Stomach (tissue), 9 donors: Measurements from ENCODE around the gene BMP2. TPM values are rescaled to one million over a fixed set of nuclear protein-coding genes. Genes with fewer than 3 reads are reported as not detected.

Source experiments
- DNase-seq, 2 donors: peaks; one replicate each; pipeline versions ENCODE4 v3.0.0 to v3.0.0-alpha.2; 2013 to 2019
- H3K27ac ChIP-seq, 5 donors: fragments of 200-600 bp in 4 of 5; sonication (generic) in 4 of 5; one replicate each; pipeline ENCODE4 v1.5.1; 2013 to 2019; ENCODE audit warnings: mild to moderate bottlenecking in 1 of 5, moderate library complexity in 1 of 5
- H3K27me3 ChIP-seq, 3 donors: fragments of 200-600 bp; sonication (generic); one replicate each; pipeline ENCODE4 v1.5.1; 2017 to 2019; ENCODE audit warnings: mixed run types in 1 of 3
- H3K36me3 ChIP-seq, 4 donors: fragments of 200-600 bp; sonication (generic); 1 replicate in 3 of 4; 2 replicates in 1 of 4; pipeline ENCODE4 v1.5.1; 2016 to 2019
- H3K4me1 ChIP-seq, 4 donors: fragments of 200-600 bp; sonication (generic); one replicate each; pipeline ENCODE4 v1.5.1; 2016 to 2019
- H3K4me3 ChIP-seq, 4 donors: fragments of 200-600 bp; sonication (generic) in 3 of 4; one replicate each; pipeline ENCODE4 v1.5.1; 2016 to 2019; ENCODE audit warnings: mild to moderate bottlenecking in 1 of 4
- H3K9me3 ChIP-seq, 4 donors: fragments of 200-600 bp; sonication (generic); one replicate each; pipeline ENCODE4 v1.5.1; 2016 to 2019
- CTCF ChIP-seq, 7 experiments: fragments of 450-650 bp in 4 of 7; fragments of 200-600 bp in 3 of 7; sonication (generic) in 3 of 7; IDR thresholded peaks; one replicate each; pipeline ENCODE4 v1.5.1; 2016 to 2019; ENCODE audit warnings: antibody characterized with exemption in 7 of 7, control low read depth in 2 of 7, mild to moderate bottlenecking in 1 of 7
- EP300 ChIP-seq: sonication (generic); formaldehyde crosslinking; IDR thresholded peaks from one replicate; pipeline ENCODE4 v1.6.1; 2017; ENCODE audit warnings: antibody characterized with exemption
- POLR2A ChIP-seq, 4 donors: fragments of 450-650 bp; IDR thresholded peaks; one replicate each; pipeline ENCODE4 v1.6.1; 2016; ENCODE audit warnings: antibody characterized with exemption in 4 of 4, control low read depth in 2 of 4, mild to moderate bottlenecking in 1 of 4, moderate library complexity in 1 of 4
- POLR2AphosphoS5 ChIP-seq, 3 donors: sonication (generic); formaldehyde crosslinking; IDR thresholded peaks; one replicate each; pipeline ENCODE4 v1.6.1; 2016; ENCODE audit warnings: antibody characterized with exemption in 3 of 3
- WGBS, 5 donors: extraction: QIAGEN DNeasy Blood & Tissue Kit in 3 of 5; methylation state at CpG; one replicate each; pipeline versions ENCODE4 v1.1.5 to v1.1.7; 2013 to 2018; 5-methylcytosine and 5-hydroxymethylcytosine counted together
- intact Hi-C: fragments of 100-400 bp; cut with DNase I; formaldehyde crosslinking; loops from one replicate; pipeline ENCODE4 v1.15.1; 2023; ENCODE audit warnings: low total_unique reads
- polyA plus RNA-seq, 3 donors: library from polyadenylated mRNA; stranded (reverse); fragments of 200-250 nt; gene quantifications; one replicate each; pipeline ENCODE4 v1.2.3, GENCODE V29; 2013
- total RNA-seq, 5 donors: library from RNA; depleted of rRNA; stranded (reverse); fragments of >200 nt; gene quantifications; one replicate each; pipeline versions ENCODE4 v1.1.0 to v1.2.3, GENCODE V29; 2014 to 2016
- donor health status: healthy with polysubstance abuse.
- donor health status: Bipolar disorder and iron deficiency.
- donor health status: healthy.

Gene BMP2
- total and polyA plus RNA-seq, 8 donors = 1.2 to 57.9 (median 19.5) TPM

- WGBS, 5 donors = 29 to 46% (median 40%) methylated on average over 5 of the region's 5 CpGs
- Histone ChIP-seq H3K27me3 (no peaks in the 10 kb centered on the region), H3K36me3 (peaks cover 5 to 22% (median 15%) of the 10 kb centered on the region in 4 donors), H3K4me3 (no peak overlapping the region), H3K4me1 (peaks cover 4 to 37% (median 7%) of the 10 kb centered on the region in 4 donors), H3K27ac (no peak overlapping the region), H3K9me3 (no peaks in the 10 kb centered on the region)
- no peak for TF ChIP-seq EP300
- TF ChIP-seq POLR2A (IDR thresholded peaks at IDR 0.05) = no peak
- no peak for TF ChIP-seq POLR2AphosphoS5 (IDR thresholded peaks at IDR 0.05)
- no peak for TF ChIP-seq CTCF (IDR thresholded peaks at IDR 0.05)
- peak in 1 of 2 donors; percentile 44 for DNase-seq
- intact Hi-C loops = no loop called here
Observed at GRCh38 chr20:6780433-6781190, 13.1 kb downstream of the BMP2 start.

- intact Hi-C loops = no loop called here
- Histone ChIP-seq H3K36me3 (peaks cover 0 to 8% (median 4%) of the 10 kb centered on the region in 4 donors), H3K27me3 (no peaks in the 10 kb centered on the region), H3K27ac (no peak overlapping the region), H3K9me3 (no peaks in the 10 kb centered on the region), H3K4me3 (no peak overlapping the region), H3K4me1 (peaks cover 4 to 23% (median 5%) of the 10 kb centered on the region in 4 donors)
- WGBS, 5 donors = 70 to 83% (median 81%) methylated on average over 5 of the region's 5 CpGs
- TF ChIP-seq CTCF (IDR thresholded peaks at IDR 0.05) (no peak), EP300 (no peak), POLR2AphosphoS5 (IDR thresholded peaks at IDR 0.05) (no peak), POLR2A (IDR thresholded peaks at IDR 0.05) (no peak)
- DNase-seq = no peak
Observed at GRCh38 chr20:6783752-6784151, 16.3 kb downstream of the BMP2 start.

- WGBS, 5 donors = 28 to 45% (median 36%) methylated on average over 5 of the region's 5 CpGs
- no peak overlapping the region for H3K27ac ChIP-seq
- peaks cover 0 to 7% (median 3%) of the 10 kb centered on the region in 4 donors for H3K36me3 ChIP-seq
- no peak overlapping the region for H3K4me3 ChIP-seq
- TF ChIP-seq CTCF (IDR thresholded peaks at IDR 0.05) (no peak), EP300 (no peak), POLR2AphosphoS5 (IDR thresholded peaks at IDR 0.05) (no peak), POLR2A (IDR thresholded peaks at IDR 0.05) (no peak)
- no peaks in the 10 kb centered on the region for H3K9me3 ChIP-seq
- DNase-seq = peak in 1 of 2 donors; percentile 63
- peaks cover 4 to 18% (median 5%) of the 10 kb centered on the region in 4 donors for H3K4me1 ChIP-seq
- intact Hi-C loops = no loop called here
- H3K27me3 ChIP-seq = no peaks in the 10 kb centered on the region
Observed at GRCh38 chr20:6784210-6784631, 16.7 kb downstream of the BMP2 start.

GRCh38 chr20:6784767-6785166, 17.3 kb downstream of the BMP2 start:
- no peak for DNase-seq
- Histone ChIP-seq H3K4me3 (no peak overlapping the region), H3K36me3 (peaks cover 0 to 7% (median 3%) of the 10 kb centered on the region in 4 donors), H3K4me1 (peaks cover 4 to 13% (median 5%) of the 10 kb centered on the region in 4 donors), H3K27ac (no peak overlapping the region), H3K9me3 (no peaks in the 10 kb centered on the region), H3K27me3 (no peaks in the 10 kb centered on the region)
- 54 to 75% (median 60%) methylated on average over 3 of the region's 3 CpGs for WGBS, 5 donors
- intact Hi-C loops = no loop called here
- no peak for TF ChIP-seq POLR2A (IDR thresholded peaks at IDR 0.05)
- no peak for TF ChIP-seq POLR2AphosphoS5 (IDR thresholded peaks at IDR 0.05)
- TF ChIP-seq EP300 = no peak
- TF ChIP-seq CTCF (IDR thresholded peaks at IDR 0.05) = no peak
